ENCODE results near the gene ANAPC16.

ANAPC16 gene

DNA sequence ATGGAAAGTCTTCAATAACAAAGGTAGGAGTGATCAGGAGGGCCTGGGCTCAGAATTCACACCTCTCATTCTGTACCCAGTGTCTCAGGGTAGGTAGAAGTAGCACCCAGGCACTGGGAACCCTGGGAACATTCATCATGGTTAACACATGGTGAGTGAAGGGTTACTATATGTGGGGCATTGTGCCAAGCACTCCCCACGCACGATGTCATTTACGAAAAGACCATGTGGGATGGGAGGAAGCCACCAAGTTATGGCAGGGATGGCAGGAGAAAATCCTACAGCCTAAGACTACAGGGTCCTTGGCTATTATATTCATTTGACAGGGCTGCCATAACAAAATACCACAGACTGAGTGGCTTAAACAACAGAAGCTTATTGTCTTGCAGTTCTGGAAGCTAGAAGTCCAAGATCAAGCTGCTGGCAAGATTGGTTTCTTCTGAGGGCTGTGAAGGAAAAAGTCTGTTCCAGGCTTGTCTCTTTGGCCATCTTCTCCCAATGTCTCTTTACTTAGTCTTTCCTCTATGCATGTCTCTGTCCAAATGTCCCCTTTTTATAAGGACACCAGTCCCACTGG is 30.2 kb downstream of the ANAPC16 start:
- no peak for DNase-seq

- DNase-seq, result peak; percentile 77 to 80
Measured at GRCh38 chr10:72248468-72249151, 32.8 kb downstream of the ANAPC16 start.

GRCh38 chr10:72249176-72249862 is 33.5 kb downstream of the ANAPC16 start:
- DNase-seq, result peak in 1 of 2 donors; percentile 10

DNA sequence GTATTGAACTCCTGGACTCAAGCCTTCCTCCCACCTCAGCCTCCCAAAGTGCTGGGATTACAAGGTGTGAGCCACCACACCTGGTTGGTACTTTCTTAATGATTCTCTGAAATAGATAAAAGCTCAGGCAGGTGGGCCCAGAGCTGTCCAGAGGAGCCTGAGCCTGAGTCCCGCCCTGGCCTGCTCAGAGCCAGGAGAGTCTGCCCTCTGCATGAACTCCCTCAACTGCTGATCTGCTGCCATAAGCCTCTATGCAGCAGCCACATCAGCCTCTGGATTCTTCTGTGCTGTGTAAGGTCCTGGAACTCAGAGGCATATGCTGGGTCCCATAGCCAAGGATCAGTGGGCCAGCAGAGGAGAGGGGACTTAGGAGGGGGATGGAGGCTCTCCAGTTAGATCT is 34.9 kb downstream of the ANAPC16 start:
- DNase-seq, result no peak

- no peak for DNase-seq
Measured at GRCh38 chr10:72251635-72252034, 35.8 kb downstream of the ANAPC16 start.

GRCh38 chr10:72252972-72253371 is 37.2 kb downstream of the ANAPC16 start:
- DNase-seq, result no peak

- no peak for DNase-seq
Measured at GRCh38 chr10:72253578-72253977, 37.8 kb downstream of the ANAPC16 start.

- DNase-seq, result peak; percentile 43 to 45
Measured at GRCh38 chr10:72254813-72255568, 39.2 kb downstream of the ANAPC16 start.

GRCh38 chr10:72255977-72256729 is 40.3 kb downstream of the ANAPC16 start:
- DNase-seq, result no peak

- DNase-seq, result peak in 1 of 2 donors; percentile 56
Measured at GRCh38 chr10:72257051-72257892, 41.5 kb downstream of the ANAPC16 start.

GRCh38 chr10:72258617-72259016 is 42.8 kb downstream of the ANAPC16 start:
- DNase-seq, result no peak

DNA sequence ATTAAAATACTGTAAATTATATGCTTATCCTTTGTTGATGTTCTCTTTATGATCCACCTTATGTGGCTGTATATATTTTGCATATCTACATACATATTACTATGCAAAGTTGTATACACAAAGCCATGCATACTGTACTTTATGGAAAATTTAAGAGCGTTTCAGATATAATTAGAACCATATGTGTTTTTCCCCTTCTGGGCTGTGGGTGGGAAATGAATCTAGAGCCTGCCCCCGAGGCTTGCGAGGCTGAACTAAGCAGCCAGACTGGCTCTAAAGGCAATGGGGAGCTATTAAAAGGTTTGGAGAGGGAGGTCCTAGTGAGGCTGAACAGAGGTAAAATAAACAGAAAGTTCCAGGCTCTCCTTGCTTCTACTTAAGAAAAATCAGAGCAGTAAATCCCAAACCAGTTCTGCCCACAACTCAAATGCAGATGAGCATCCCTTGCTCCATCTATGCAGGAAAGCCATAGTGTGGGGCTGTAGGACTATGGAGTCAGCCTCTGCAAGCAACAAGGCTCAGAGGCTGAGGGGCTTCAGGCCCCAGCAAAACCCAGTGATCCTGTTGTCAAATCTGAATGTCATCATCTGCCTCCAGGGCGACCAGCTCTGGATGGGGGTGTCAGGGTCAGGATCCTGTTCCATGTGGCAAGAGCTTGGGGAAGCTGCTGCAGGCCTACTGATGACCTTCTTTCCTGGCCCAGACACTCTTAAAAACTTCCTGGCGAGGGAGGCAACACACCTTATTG is 43.9 kb downstream of the ANAPC16 start:
- DNase-seq, result no peak

DNA sequence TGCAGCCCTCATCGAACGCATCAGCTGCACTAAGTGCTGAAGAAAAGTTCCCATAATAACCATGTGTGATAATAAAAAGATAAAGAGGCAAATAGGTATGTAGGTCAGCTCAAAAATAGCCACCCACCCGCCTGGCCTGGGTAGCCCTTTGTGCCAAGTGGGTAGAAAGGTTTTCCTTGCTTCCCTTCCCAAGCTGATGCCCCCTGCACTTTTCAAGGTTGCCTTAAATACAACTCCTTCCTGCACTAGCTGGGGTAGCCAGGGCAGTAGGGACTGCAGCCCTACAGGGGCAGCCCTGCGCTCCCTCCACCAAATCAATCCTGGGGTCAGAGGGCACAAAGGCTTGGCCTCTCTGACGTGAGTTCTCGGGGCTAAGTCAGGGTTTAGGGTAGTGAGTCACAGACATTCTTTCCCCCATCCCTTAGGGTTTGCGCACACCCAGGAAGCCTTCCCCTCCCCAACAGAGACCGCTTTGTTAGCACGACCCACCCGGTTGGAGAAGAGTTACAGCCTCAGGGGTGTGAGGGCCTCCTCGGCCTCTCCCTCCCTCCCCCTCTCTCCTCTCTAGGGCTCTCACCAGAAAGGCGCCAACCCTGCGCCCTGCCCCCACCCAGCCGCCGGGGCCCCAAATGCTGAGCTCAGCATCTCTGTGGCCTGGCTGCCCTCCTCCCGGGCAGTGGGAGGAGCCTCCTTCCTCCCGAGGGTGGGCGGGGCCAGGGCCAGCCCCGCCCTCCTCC is 44.6 kb downstream of the ANAPC16 start:
- peak; percentile 87 to 89 for DNase-seq

DNA sequence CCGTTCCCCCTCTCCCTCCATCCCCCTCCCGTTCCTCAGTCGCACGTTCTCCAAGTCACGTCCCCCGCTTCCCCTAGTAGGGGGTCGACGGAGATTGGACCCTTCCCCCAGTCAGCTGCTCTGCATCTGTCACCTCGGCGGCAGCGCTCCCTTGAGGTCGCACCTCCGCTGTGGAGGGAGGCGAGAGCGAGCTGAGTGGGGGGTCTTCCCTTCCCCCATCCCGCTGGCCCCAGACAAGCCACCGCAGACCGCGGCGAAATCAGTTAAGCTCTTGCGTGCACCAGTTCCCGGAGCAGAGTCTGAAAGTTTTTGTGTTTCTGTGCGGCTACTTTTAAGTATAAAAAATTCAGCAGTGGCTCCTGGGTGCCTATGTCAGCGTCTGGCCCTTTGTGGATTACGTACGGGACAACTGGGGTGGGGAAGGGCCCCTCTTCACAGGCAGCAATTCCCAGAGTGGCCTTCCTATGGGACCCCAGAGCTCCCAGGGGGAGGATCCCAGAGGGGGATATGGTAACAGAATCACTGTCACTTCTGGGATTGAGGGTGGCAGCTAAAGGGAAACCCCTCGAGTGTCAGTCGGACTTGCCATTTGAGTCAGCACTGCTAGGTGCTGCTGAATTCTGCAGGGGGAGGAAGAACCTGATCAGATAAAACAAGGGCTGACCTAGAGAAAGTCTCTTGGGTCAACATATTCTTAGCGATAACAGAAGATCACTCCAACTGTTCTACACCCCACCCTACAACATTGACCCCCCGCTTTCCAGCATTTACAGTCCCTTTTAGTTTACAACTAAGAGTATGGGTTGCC is 45.4 kb downstream of the ANAPC16 start:
- DNase-seq, result peak; percentile 39 to 50

GRCh38 chr10:72261784-72262404 is 46.1 kb downstream of the ANAPC16 start:
- DNase-seq, result no peak

DNA sequence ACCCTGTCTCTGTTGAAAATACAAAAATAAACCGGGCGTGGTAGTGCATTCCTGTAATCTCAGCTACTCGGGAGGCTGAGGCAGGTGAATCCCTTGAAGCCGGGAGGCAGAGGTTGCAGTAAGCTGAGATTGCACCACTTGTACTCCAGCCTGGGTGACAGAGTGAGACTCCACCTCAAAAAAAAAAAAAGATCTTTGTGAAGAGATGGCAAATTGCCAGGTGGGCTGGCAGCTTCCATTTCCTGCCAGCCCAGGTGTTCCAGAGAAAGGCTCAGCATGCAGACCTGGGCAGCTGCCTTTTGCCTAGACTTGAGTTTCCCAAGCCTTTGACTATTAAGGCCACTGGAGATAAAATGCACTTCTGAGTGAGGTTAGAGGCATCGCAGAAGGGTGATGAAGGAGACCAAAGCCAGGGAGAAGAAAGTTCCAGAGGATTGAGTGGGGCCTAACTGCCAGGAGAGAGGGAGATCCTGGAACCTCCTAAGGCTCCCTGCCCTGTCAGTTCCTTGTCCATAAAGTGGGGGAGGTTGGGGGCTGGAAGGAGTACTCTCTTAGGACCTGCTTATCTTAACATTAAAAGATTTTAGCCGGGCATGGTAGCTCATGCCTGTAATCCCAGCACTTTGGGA is 47.9 kb downstream of the ANAPC16 start:
- peak; percentile 45 to 54 for DNase-seq

- DNase-seq, result no peak
Measured at GRCh38 chr10:72264536-72264935, 48.7 kb downstream of the ANAPC16 start.

DNA sequence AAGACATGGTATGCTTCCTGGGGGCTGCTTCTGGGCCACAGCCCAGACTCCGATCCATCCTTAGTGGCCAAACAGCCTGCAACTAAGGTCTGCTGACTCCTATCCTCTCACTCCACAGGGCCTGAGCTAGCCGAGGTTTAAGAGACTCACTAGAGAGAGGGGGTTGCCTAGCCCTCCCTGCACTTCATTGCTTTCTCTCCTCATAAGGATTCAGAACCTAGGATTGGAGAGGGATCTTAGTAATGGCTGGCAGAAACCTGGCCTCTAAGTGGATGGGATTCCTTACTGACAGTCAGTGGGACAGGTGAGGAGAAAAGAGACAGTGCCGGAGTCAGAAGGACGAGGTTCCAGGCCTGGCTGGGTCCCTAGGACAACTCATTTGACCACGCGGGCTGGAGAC is 49.7 kb downstream of the ANAPC16 start:
- DNase-seq, result no peak
